SK-N-SH (cell line): ENCODE measurements around the gene GOLGA8A. TPM values are rescaled to one million over a fixed set of nuclear protein-coding genes. Genes with fewer than 3 reads are reported as not detected.

Experiments used
- CTCF ChIA-PET: fragments of 300-600, 350-600 bp; formaldehyde crosslinking; extraction: SDS; loops from one replicate; lab custom pipeline; 2021; lab: Yijun Ruan, JAX
- POLR2A ChIA-PET: fragments of 350-600 bp; sonication (Branson Sonifier 250); formaldehyde crosslinking; extraction: SDS; loops from one replicate; lab custom pipeline; 2020; ENCODE audit warnings: antibody characterized with exemption, inconsistent platforms; lab: Yijun Ruan, JAX
- DNase-seq: peaks from one replicate; pipeline ENCODE4 v3.0.0; 2012
- H2AFZ ChIP-seq: fragments of 200-600 bp; sonication (generic); 2 replicates; pipeline ENCODE4 v1.8.1; 2016; ENCODE audit warnings: antibody characterized with exemption, mild to moderate bottlenecking, low read depth
- H3F3A ChIP-seq: fragments of 200-600 bp; sonication (generic); replicated peaks from 2 replicates; pipeline ENCODE3; 2016; ENCODE audit warnings: antibody characterized with exemption, mild to moderate bottlenecking; ENCODE audit not compliant: insufficient read depth
- H3K27ac ChIP-seq, 2 experiments: fragments of 200-500 bp in 1 of 2; fragments of 200-600 bp in 1 of 2; sonication (Bioruptor generic) in 1 of 2; sonication (generic), shearing (Covaris generic) in 1 of 2; 2 replicates each; pipeline versions ENCODE4 v1.5.1 to v1.6.1; 2014 to 2016; ENCODE audit warnings: low read depth in 2 of 2, inconsistent platforms in 1 of 2, low read length in 1 of 2, mild to moderate bottlenecking in 1 of 2, mixed read lengths in 1 of 2
- H3K27me3 ChIP-seq: fragments of 200-600 bp; sonication (generic), shearing (Covaris generic); 2 replicates; pipeline ENCODE4 v1.6.1; 2016; ENCODE audit warnings: mixed run types; ENCODE audit not compliant: insufficient read depth
- H3K36me3 ChIP-seq, 2 experiments: fragments of 200-500 bp in 1 of 2; fragments of 200-600 bp in 1 of 2; sonication (Bioruptor generic) in 1 of 2; sonication (generic) in 1 of 2; replicated peaks in 1 of 2; 2 replicates each; pipeline versions ENCODE3 to v1.5.1; 2014 to 2016; ENCODE audit warnings: low read length in 1 of 2, mild to moderate bottlenecking in 1 of 2; ENCODE audit not compliant: insufficient read depth in 2 of 2, control insufficient read depth in 1 of 2
- H3K4me1 ChIP-seq, 2 experiments: fragments of 200-500 bp in 1 of 2; fragments of 200-600 bp in 1 of 2; sonication (Bioruptor generic) in 1 of 2; sonication (generic), shearing (Covaris generic) in 1 of 2; 2 replicates each; pipeline versions ENCODE4 v1.5.1 to v1.6.1; 2014 to 2016; ENCODE audit warnings: low read depth in 1 of 2, low read length in 1 of 2, mixed run types in 1 of 2; ENCODE audit not compliant: insufficient read depth in 2 of 2, control insufficient read depth in 1 of 2
- H3K4me2 ChIP-seq: fragments of 200-600 bp; sonication (generic), shearing (Covaris generic); 2 replicates; pipeline ENCODE4 v1.6.1; 2017; ENCODE audit warnings: mixed run types
- H3K4me3 ChIP-seq, 2 experiments: fragments of 200-500 bp in 1 of 2; fragments of 200-600 bp in 1 of 2; sonication (Bioruptor generic) in 1 of 2; sonication (generic), shearing (Covaris generic) in 1 of 2; 2 replicates each; pipeline versions ENCODE4 v1.5.1 to v1.8.1; 2014 to 2016; ENCODE audit warnings: low read depth in 2 of 2, inconsistent platforms in 1 of 2, low read length in 1 of 2, mild to moderate bottlenecking in 1 of 2, mixed read lengths in 1 of 2, moderate library complexity in 1 of 2
- H3K79me2 ChIP-seq: fragments of 200-600 bp; sonication (generic); 2 replicates; pipeline ENCODE4 v1.8.1; 2017; ENCODE audit warnings: mild to moderate bottlenecking; ENCODE audit not compliant: insufficient read depth
- H3K9ac ChIP-seq: fragments of 200-600 bp; sonication (generic); 2 replicates; pipeline ENCODE4 v1.6.1; 2017; ENCODE audit warnings: mixed run types
- H3K9me2 ChIP-seq: fragments of 200-600 bp; sonication (generic); 2 replicates; pipeline ENCODE4 v1.6.1; 2017; ENCODE audit warnings: mixed run types
- H3K9me3 ChIP-seq: fragments of 200-600 bp; sonication (generic); 2 replicates; pipeline ENCODE4 v1.6.1; 2017; ENCODE audit warnings: mixed run types, mild to moderate bottlenecking, moderate library complexity
- H4K20me1 ChIP-seq: fragments of 200-600 bp; sonication (generic); 2 replicates; pipeline ENCODE4 v1.6.1; 2017; ENCODE audit warnings: mild to moderate bottlenecking, mixed run types; ENCODE audit not compliant: insufficient read depth
- CHD2 ChIP-seq: fragments of 150-350 bp; IDR thresholded peaks from 2 replicates; pipeline ENCODE4 v1.6.1; 2018; ENCODE audit warnings: low read length; ENCODE audit not compliant: partially characterized antibody
- EP300 ChIP-seq, 2 experiments: IDR thresholded peaks; 2 replicates each; pipeline versions ENCODE4 v1.4.0 to v1.6.1; 2012; ENCODE audit warnings: borderline replicate concordance in 1 of 2, low read depth in 1 of 2, low read length in 1 of 2
- FOSL2 ChIP-seq: IDR thresholded peaks from 2 replicates; pipeline ENCODE4 v1.4.0; 2012; ENCODE audit warnings: low read depth, mild to moderate bottlenecking, moderate library complexity, borderline replicate concordance
- FOXM1 ChIP-seq: IDR thresholded peaks from 2 replicates; pipeline ENCODE4 v1.4.0; 2012; ENCODE audit warnings: low read depth, mild to moderate bottlenecking
- GATA2 ChIP-seq: sonication (generic); formaldehyde crosslinking; IDR thresholded peaks from 2 replicates; pipeline ENCODE4 v1.5.0; 2020; ENCODE audit warnings: mild to moderate bottlenecking, missing genetic modification reagents
- MXI1 ChIP-seq: IDR thresholded peaks from 2 replicates; pipeline ENCODE4 v1.6.1; 2012; ENCODE audit warnings: mild to moderate bottlenecking, low read depth, low read length, improper control_type of control experiment
- RCOR1 ChIP-seq: fragments of 150-350 bp; IDR thresholded peaks from 2 replicates; pipeline ENCODE4 v1.6.1; 2017; ENCODE audit warnings: antibody characterized with exemption, low read length
- SIN3A ChIP-seq: IDR thresholded peaks from 2 replicates; pipeline ENCODE4 v1.6.1; 2012; ENCODE audit warnings: low read depth, mild to moderate bottlenecking, low read length, moderate library complexity, borderline replicate concordance
- TAF1 ChIP-seq: IDR thresholded peaks from 2 replicates; pipeline ENCODE4 v1.6.1; 2012; ENCODE audit warnings: low read depth, mild to moderate bottlenecking, low read length, moderate library complexity, borderline replicate concordance
- TEAD4 ChIP-seq: IDR thresholded peaks from 2 replicates; pipeline ENCODE4 v1.4.0; 2012; ENCODE audit warnings: mild to moderate bottlenecking, borderline replicate concordance; ENCODE audit not compliant: insufficient read depth
- YY1 ChIP-seq: IDR thresholded peaks from 2 replicates; pipeline ENCODE4 v1.4.0; 2012; ENCODE audit warnings: low read depth, mild to moderate bottlenecking
- WGBS: methylation state at CpG from one replicate; pipeline ENCODE4 v1.1.6; 2017; ENCODE audit warnings: low lambda C conversion rate; 5-methylcytosine and 5-hydroxymethylcytosine counted together
- polyA plus RNA-seq, 3 experiments: library from polyadenylated mRNA; depleted of rRNA; stranded (reverse); fragments of >200 nt; gene quantifications; 2 replicates each; pipeline ENCODE4 v1.2.3, GENCODE V29; 2012
- TF ChIP-seq, protein P1 (sequence below): fragments of 150-350 bp; IDR thresholded peaks from 2 replicates; pipeline ENCODE4 v1.6.1; 2017; ENCODE audit warnings: antibody characterized with exemption, low read length, low read depth, borderline replicate concordance
- TF ChIP-seq, protein P2 (sequence below): IDR thresholded peaks from 2 replicates; pipeline ENCODE4 v1.4.0; 2012; ENCODE audit warnings: low read depth, borderline replicate concordance

The GOLGA8A gene
- polyA plus RNA-seq, 1 of the 3 experiments (the other 2 are of a cell fraction), result 33.9 TPM

DNA sequence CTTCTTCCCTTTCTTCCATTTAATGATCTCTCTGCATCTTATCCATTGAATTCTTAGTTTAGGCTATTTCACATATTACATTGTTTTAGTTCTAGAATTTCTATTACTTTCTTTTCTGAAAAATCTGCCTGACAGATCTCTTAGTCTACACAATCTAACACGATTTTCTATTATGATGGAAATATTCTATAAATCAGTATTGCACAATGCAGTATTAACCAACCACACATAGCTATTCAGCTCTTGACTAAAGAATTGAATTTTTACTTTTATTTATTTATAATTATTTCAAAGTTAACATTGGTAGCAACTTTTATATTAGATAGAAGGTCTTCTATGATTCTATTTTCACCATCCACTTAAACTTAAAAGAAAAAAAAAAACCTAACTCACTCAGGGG lies 36.2 kb upstream of the GOLGA8A start:
- CTCF ChIA-PET, result no interaction called here
- POLR2A ChIA-PET, result no interaction called here
- TF ChIP-seq TEAD4 (no peak), RCOR1 (no peak), YY1 (no peak), FOXM1 (no peak), TAF1 (no peak)
- TF ChIP-seq, protein P1, sequence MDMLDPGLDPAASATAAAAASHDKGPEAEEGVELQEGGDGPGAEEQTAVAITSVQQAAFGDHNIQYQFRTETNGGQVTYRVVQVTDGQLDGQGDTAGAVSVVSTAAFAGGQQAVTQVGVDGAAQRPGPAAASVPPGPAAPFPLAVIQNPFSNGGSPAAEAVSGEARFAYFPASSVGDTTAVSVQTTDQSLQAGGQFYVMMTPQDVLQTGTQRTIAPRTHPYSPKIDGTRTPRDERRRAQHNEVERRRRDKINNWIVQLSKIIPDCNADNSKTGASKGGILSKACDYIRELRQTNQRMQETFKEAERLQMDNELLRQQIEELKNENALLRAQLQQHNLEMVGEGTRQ, result no peak
- TF ChIP-seq, protein P2, sequence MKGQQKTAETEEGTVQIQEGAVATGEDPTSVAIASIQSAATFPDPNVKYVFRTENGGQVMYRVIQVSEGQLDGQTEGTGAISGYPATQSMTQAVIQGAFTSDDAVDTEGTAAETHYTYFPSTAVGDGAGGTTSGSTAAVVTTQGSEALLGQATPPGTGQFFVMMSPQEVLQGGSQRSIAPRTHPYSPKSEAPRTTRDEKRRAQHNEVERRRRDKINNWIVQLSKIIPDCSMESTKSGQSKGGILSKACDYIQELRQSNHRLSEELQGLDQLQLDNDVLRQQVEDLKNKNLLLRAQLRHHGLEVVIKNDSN, result no peak

DNA sequence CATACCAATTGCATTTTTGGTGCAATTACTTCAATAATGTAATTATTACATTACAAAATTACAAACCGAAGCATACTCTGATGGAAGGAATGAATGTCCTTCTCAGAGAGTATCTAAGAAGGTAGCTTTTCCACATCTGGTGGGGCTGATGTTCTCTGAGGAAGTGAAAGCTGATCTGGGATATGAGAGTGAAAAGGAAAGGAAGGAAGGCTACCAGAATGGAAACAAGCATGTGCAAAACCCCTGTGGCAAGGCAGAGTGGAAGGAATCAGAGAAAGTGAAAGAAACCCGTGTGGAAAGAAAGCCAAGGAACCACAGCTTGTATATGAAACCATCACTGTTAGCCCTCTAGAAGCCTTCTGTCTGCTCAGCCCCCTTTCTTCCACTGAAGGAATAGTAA lies 35.3 kb upstream of the GOLGA8A start:
- Histone ChIP-seq H3K36me3 (no peaks in the 10 kb centered on the region), H3K9ac (no peak overlapping the region), H3F3A (no peaks in the 10 kb centered on the region), H3K4me1 (no peaks in the 10 kb centered on the region), H3K4me2 (no peak overlapping the region), H3K27me3 (no peaks in the 10 kb centered on the region), H3K27ac (no peak overlapping the region), H3K4me3 (no peak overlapping the region), H4K20me1 (no peaks in the 10 kb centered on the region), H2AFZ (no peak overlapping the region), H3K9me3 (no peaks in the 10 kb centered on the region), H3K9me2 (no peaks in the 10 kb centered on the region), H3K79me2 (no peaks in the 10 kb centered on the region)
- CTCF ChIA-PET, result no interaction called here
- no peak for TF ChIP-seq EP300 (IDR thresholded peaks at IDR 0.05; ENCODE audit: borderline replicate concordance in 1 of 2, low read depth in 1 of 2, low read length in 1 of 2)
- TF ChIP-seq, protein P2, result no peak
- TF ChIP-seq TAF1, result no peak
- no peak for TF ChIP-seq FOSL2
- TF ChIP-seq CHD2, result no peak
- no peak for TF ChIP-seq FOXM1
- TF ChIP-seq SIN3A, result no peak
- TF ChIP-seq MXI1, result no peak
- TF ChIP-seq, protein P1, result no peak
- no peak for TF ChIP-seq GATA2 (CRISPR knock-in tag)
- 18% methylated on average over 2 of the region's 2 CpGs for WGBS
- DNase-seq, result no peak
- POLR2A ChIA-PET, result no interaction called here

More for the DNA sequence above, 36.2 kb upstream of the GOLGA8A start:
- 7% methylated on average over 1 of the region's 1 CpG for WGBS
- H3K27me3 ChIP-seq, result no peaks in the 10 kb centered on the region
- no peaks in the 10 kb centered on the region for H3K4me1 ChIP-seq
- H3K9ac ChIP-seq, result no peak overlapping the region
- no peak overlapping the region for H3K27ac ChIP-seq
- H3K9me2 ChIP-seq, result no peaks in the 10 kb centered on the region
- no peaks in the 10 kb centered on the region for H4K20me1 ChIP-seq
- DNase-seq, result no peak
- no peaks in the 10 kb centered on the region for H3K9me3 ChIP-seq
- H3K79me2 ChIP-seq, result no peaks in the 10 kb centered on the region
- no peaks in the 10 kb centered on the region for H3F3A ChIP-seq
- no peaks in the 10 kb centered on the region for H3K36me3 ChIP-seq
- H2AFZ ChIP-seq, result no peak overlapping the region
- no peak overlapping the region for H3K4me3 ChIP-seq
- H3K4me2 ChIP-seq, result no peak overlapping the region
